Parathyroid adenoma (tissue), 2 donors: ENCODE measurements around the gene SCYGR7.

Experiments used
- H2AFZ ChIP-seq: fragments of 300-600 bp; sonication (generic); one replicate; pipeline ENCODE4 v1.7.0; 2017; ENCODE audit warnings: antibody characterized with exemption, mild to moderate bottlenecking
- H3K27ac ChIP-seq: fragments of 300-600 bp; sonication (generic); one replicate; pipeline ENCODE4 v1.7.0; 2017
- H3K27me3 ChIP-seq: fragments of 300-600 bp; sonication (generic); one replicate; pipeline ENCODE4 v1.7.0; 2017; ENCODE audit warnings: low read length; ENCODE audit not compliant: control insufficient read depth, insufficient read depth
- H3K36me3 ChIP-seq: fragments of 300-600 bp; sonication (generic); one replicate; pipeline ENCODE4 v1.7.0; 2017; ENCODE audit warnings: low read length; ENCODE audit not compliant: control insufficient read depth, insufficient read depth
- H3K4me1 ChIP-seq: fragments of 300-600 bp; sonication (generic); one replicate; pipeline ENCODE4 v1.7.0; 2017; ENCODE audit warnings: control low read depth
- H3K4me2 ChIP-seq: fragments of 300-600 bp; sonication (generic); one replicate; pipeline ENCODE4 v1.7.0; 2017; ENCODE audit warnings: low read length
- H3K4me3 ChIP-seq: fragments of 300-600 bp; sonication (generic); one replicate; pipeline ENCODE4 v1.7.0; 2017; ENCODE audit warnings: low read depth, low read length
- H3K79me2 ChIP-seq: fragments of 300-600 bp; sonication (generic); one replicate; pipeline ENCODE4 v1.7.0; 2017; ENCODE audit warnings: control low read depth
- H3K9ac ChIP-seq: fragments of 300-600 bp; sonication (generic); one replicate; pipeline ENCODE4 v1.7.0; 2017; ENCODE audit warnings: mild to moderate bottlenecking
- H3K9me3 ChIP-seq: fragments of 300-600 bp; sonication (generic); one replicate; pipeline ENCODE4 v1.7.0; 2017; ENCODE audit warnings: low read length; ENCODE audit not compliant: control insufficient read depth
- TF ChIP-seq, protein P1 (sequence below): fragments of 300-600 bp; sonication (generic); IDR thresholded peaks from one replicate; pipeline ENCODE4 v1.7.0; 2017; ENCODE audit warnings: antibody characterized with exemption, mild to moderate bottlenecking
- donor health status: primary hyperparathyroidism.

Gene SCYGR7, protein sequence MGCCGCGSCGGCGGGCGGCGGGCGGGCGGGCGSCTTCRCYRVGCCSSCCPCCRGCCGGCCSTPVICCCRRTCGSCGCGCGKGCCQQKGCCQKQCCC

DNA sequence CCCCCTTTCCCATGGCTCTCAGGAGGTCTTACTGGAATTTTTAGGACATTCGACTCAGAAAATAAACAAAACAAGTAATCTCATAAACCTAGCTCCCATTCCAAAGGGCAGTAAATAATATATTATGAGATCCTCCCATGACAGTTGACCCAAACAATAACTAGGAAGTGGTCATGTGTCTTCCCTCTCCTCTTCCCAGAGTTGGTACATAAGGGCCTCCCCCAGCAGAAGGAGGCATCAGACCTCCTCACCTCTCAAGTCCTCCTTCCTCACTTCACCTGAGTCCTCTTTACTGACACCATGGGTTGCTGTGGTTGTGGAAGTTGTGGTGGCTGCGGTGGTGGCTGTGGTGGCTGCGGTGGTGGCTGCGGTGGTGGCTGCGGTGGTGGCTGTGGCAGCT is at the start of gene SCYGR7:
SCYGR7 (plus strand) TSS at position 301 of the 400 bp plus-strand sequence; CDS start at position 301, 0 bp downstream.
- H3K9ac ChIP-seq = no peak within 1 kb of the TSS
- TF ChIP-seq, protein P1, sequence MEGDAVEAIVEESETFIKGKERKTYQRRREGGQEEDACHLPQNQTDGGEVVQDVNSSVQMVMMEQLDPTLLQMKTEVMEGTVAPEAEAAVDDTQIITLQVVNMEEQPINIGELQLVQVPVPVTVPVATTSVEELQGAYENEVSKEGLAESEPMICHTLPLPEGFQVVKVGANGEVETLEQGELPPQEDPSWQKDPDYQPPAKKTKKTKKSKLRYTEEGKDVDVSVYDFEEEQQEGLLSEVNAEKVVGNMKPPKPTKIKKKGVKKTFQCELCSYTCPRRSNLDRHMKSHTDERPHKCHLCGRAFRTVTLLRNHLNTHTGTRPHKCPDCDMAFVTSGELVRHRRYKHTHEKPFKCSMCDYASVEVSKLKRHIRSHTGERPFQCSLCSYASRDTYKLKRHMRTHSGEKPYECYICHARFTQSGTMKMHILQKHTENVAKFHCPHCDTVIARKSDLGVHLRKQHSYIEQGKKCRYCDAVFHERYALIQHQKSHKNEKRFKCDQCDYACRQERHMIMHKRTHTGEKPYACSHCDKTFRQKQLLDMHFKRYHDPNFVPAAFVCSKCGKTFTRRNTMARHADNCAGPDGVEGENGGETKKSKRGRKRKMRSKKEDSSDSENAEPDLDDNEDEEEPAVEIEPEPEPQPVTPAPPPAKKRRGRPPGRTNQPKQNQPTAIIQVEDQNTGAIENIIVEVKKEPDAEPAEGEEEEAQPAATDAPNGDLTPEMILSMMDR = no peak

DNA sequence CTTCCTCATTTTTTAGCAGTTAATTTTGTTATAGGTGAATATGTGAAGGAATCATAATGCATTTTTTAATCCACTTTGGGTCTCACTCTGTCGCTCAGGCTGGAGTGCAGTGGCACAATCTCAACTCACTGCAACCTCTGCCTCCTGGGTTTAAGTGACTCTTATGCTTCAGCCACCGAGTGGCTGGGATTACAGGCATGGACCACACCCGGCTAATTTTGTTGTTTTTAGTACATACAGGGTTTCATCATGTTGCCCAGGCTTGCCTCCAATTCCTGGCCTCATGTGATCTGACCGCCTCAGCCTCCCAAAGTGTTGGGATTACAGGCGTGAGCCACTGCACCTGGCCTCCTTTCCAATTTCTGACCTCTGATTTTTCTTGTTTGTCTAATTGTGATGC is 43.9 kb upstream of the SCYGR7 start:
- no peaks in the 10 kb centered on the region for H3K9me3 ChIP-seq
- H3K27ac ChIP-seq = no peak overlapping the region

More for the DNA sequence above, at the start of gene SCYGR7:
- H3K4me3 ChIP-seq = no peak within 1 kb of the TSS
- no peaks in the 10 kb centered on the region for H3K36me3 ChIP-seq
- no peak within 1 kb of the TSS for H3K27ac ChIP-seq
- H3K79me2 ChIP-seq = no peaks in the 10 kb centered on the region
- H3K9me3 ChIP-seq = no peaks in the 10 kb centered on the region
- no peak within 1 kb of the TSS for H2AFZ ChIP-seq
- no peaks in the 10 kb centered on the region for H3K27me3 ChIP-seq
- no peaks in the 10 kb centered on the region for H3K4me1 ChIP-seq
- no peak within 1 kb of the TSS for H3K4me2 ChIP-seq

DNA sequence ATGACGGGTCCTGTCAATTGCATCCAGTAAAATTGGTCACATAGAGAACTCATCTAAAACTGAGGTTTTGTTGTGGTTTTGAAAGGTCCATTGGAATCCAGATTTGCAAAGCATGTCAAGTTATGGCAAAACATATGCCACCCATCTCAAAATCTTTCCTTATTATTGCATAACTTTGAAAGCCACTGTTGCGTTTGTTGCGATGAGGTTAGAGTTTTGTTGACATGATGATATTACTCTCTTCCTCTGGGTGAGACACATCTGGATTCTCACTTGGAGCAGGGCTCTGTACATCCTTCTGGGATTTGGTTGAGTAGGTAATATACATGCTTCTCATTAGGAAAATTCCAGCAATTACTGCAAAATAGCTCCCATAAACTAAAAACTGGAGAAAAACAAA is 40.9 kb upstream of the SCYGR7 start:
- Histone ChIP-seq H3K27ac (no peak overlapping the region), H3K27me3 (no peaks in the 10 kb centered on the region), H2AFZ (no peak overlapping the region), H3K4me1 (no peaks in the 10 kb centered on the region), H3K9me3 (no peaks in the 10 kb centered on the region), H3K4me3 (no peak overlapping the region), H3K36me3 (no peaks in the 10 kb centered on the region), H3K4me2 (no peak overlapping the region), H3K79me2 (no peaks in the 10 kb centered on the region), H3K9ac (no peak overlapping the region)
- TF ChIP-seq, protein P1 = no peak

More for the DNA sequence above, 43.9 kb upstream of the SCYGR7 start:
- Histone ChIP-seq H3K9ac (no peak overlapping the region), H3K4me2 (no peak overlapping the region), H3K36me3 (no peaks in the 10 kb centered on the region), H3K4me1 (no peaks in the 10 kb centered on the region), H3K4me3 (no peak overlapping the region), H2AFZ (no peak overlapping the region), H3K79me2 (no peaks in the 10 kb centered on the region), H3K27me3 (no peaks in the 10 kb centered on the region)
- TF ChIP-seq, protein P1 = no peak

DNA sequence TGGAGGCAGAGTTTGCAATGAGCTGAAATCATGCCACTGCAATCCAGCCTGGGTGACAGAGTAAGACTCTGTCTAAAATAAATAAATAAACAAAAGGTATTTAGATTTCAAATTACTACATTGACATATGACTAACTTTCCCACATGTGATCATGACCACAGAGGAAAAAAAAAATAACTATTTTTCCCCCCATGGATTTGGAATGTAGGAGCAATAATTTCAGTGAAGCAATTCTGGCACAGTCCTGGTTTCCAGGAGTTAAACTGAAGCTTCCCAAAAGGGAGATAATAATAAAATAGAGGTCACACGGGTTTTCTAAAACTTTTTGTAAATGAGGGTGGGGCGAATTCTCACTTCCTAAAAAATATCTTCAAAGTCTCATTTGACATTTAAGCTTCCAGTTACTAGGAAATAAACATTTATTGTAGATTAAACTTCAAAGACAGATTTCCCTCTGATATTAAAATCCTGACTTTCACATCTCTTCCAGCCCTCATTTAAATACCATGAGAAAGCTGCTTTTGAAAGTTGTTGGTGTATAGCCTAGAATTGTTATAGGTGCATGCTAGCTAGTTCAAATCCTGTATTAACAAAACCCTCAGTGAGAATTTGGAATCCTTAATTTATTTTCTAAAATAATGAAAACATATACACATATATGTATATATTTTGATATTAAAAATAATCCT is 31.0 kb upstream of the SCYGR7 start:
- TF ChIP-seq, protein P1 = no peak
- Histone ChIP-seq H3K9ac (no peak overlapping the region), H3K27me3 (no peaks in the 10 kb centered on the region), H3K9me3 (no peaks in the 10 kb centered on the region), H3K4me1 (no peaks in the 10 kb centered on the region), H2AFZ (no peak overlapping the region), H3K36me3 (no peaks in the 10 kb centered on the region), H3K4me2 (no peak overlapping the region), H3K27ac (no peak overlapping the region), H3K79me2 (no peaks in the 10 kb centered on the region), H3K4me3 (no peak overlapping the region)

DNA sequence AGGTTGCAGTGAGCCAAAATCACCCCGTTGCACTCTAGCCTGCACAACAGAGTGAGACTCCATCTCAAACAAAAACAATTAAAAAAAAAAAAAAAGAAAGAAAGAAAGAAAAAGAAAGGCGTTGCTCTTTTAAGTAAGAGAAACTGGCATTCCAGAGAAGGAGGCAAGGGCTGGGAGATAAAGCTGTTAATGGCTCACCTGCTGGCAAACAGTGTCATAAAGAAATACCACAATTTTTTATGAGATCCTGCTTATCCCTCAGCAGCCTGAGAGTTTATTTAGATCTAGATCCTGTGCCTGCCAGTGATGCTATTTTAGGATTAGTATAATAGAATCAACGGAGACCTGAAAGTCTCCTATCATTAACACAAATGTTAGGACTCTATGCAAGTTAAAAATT is 26.6 kb upstream of the SCYGR7 start:
- Histone ChIP-seq H3K27me3 (no peaks in the 10 kb centered on the region), H3K9me3 (no peaks in the 10 kb centered on the region), H3K36me3 (no peaks in the 10 kb centered on the region), H3K27ac (no peak overlapping the region), H3K79me2 (no peaks in the 10 kb centered on the region), H3K4me3 (no peak overlapping the region), H2AFZ (no peak overlapping the region), H3K4me2 (no peak overlapping the region), H3K4me1 (no peaks in the 10 kb centered on the region), H3K9ac (no peak overlapping the region)
- TF ChIP-seq, protein P1 = no peak
